NCI-H1436 (cell line): Measurements from ENCODE around the gene DESI2.
A peak's percentile ranks its signal among the peaks of the same experiment; 100 is the strongest.

Source experiments
- DNase-seq: peaks from one replicate; lab custom pipeline; 2025; lab: John Stamatoyannopoulos, UW

The DESI2 gene

GRCh38 chr1:244652623-244653438 lies at the start of gene DESI2:
Gene DESI2 (plus strand): TSS chr1:244653126. CDS start chr1:244653314, 188 bp downstream.
- peak; percentile 100 for DNase-seq

- peak; percentile 58 for DNase-seq
Measured at GRCh38 chr1:244603498-244603897, 49.4 kb upstream of the DESI2 start.

- no peak for DNase-seq
Measured at GRCh38 chr1:244605835-244606370, 47.0 kb upstream of the DESI2 start.

- DNase-seq: no peak
Measured at GRCh38 chr1:244614113-244614836, 38.7 kb upstream of the DESI2 start.

- no peak for DNase-seq
Measured at GRCh38 chr1:244614879-244615278, 38.0 kb upstream of the DESI2 start.

GRCh38 chr1:244615301-244615700 lies 37.6 kb upstream of the DESI2 start:
- DNase-seq: no peak

GRCh38 chr1:244626709-244627108 lies 26.2 kb upstream of the DESI2 start:
- no peak for DNase-seq

- no peak for DNase-seq
Measured at GRCh38 chr1:244628789-244629188, 24.1 kb upstream of the DESI2 start.

GRCh38 chr1:244633140-244633539 lies 19.8 kb upstream of the DESI2 start:
- DNase-seq: no peak

GRCh38 chr1:244634546-244634945 lies 18.4 kb upstream of the DESI2 start:
- no peak for DNase-seq

GRCh38 chr1:244636488-244637259 lies 16.3 kb upstream of the DESI2 start:
- no peak for DNase-seq

- no peak for DNase-seq
Measured at GRCh38 chr1:244639561-244639960, 13.4 kb upstream of the DESI2 start.

- DNase-seq: no peak
Measured at GRCh38 chr1:244640917-244641316, 12.0 kb upstream of the DESI2 start.

- DNase-seq: no peak
Measured at GRCh38 chr1:244642526-244642925, 10.4 kb upstream of the DESI2 start.

- DNase-seq: no peak
Measured at GRCh38 chr1:244642988-244643387, 9.9 kb upstream of the DESI2 start.

- no peak for DNase-seq
Measured at GRCh38 chr1:244645414-244645813, 7.5 kb upstream of the DESI2 start.

- no peak for DNase-seq
Measured at GRCh38 chr1:244645890-244646289, 7.0 kb upstream of the DESI2 start.

GRCh38 chr1:244647819-244648218 lies 5.1 kb upstream of the DESI2 start:
- DNase-seq: no peak

- no peak for DNase-seq
Measured at GRCh38 chr1:244651956-244652622, 837 bp upstream of the DESI2 start.

GRCh38 chr1:244653439-244654107 lies 647 bp downstream of the DESI2 start:
- DNase-seq: no peak
